ENCODE measurements around the gene KLF1.
"Not testable (repeated sequence)": the region's sequence is repeated elsewhere in the genome, so short reads cannot be mapped to it uniquely, and the experiment has no call there.

Gene KLF1

GRCh38 chr19:12866416-12867119 is 20.4 kb downstream of the KLF1 start:
- no peak for DNase-seq

GRCh38 chr19:12865746-12866415 is 21.1 kb downstream of the KLF1 start:
- no peak for DNase-seq

GRCh38 chr19:12864721-12865715 is 22.0 kb downstream of the KLF1 start:
- DNase-seq: no peak

- no peak for DNase-seq
Measured at GRCh38 chr19:12864143-12864542, 22.9 kb downstream of the KLF1 start.

- no peak for DNase-seq
Measured at GRCh38 chr19:12859546-12859945, 27.5 kb downstream of the KLF1 start.

- DNase-seq: no peak
Measured at GRCh38 chr19:12858041-12858928, 28.7 kb downstream of the KLF1 start.

GRCh38 chr19:12856653-12857052 is 30.3 kb downstream of the KLF1 start:
- DNase-seq: no peak

- DNase-seq: no peak
Measured at GRCh38 chr19:12847159-12848139, 39.6 kb downstream of the KLF1 start.

- DNase-seq: not testable (repeated sequence)
Measured at GRCh38 chr19:12846613-12847012, 40.4 kb downstream of the KLF1 start.

GRCh38 chr19:12843999-12844732 is 42.8 kb downstream of the KLF1 start:
- no peak for DNase-seq

GRCh38 chr19:12843328-12843727 is 43.7 kb downstream of the KLF1 start:
- no peak for DNase-seq

- no peak for DNase-seq
Measured at GRCh38 chr19:12842511-12842910, 44.5 kb downstream of the KLF1 start.

- DNase-seq: no peak
Measured at GRCh38 chr19:12841094-12841493, 45.9 kb downstream of the KLF1 start.

GRCh38 chr19:12840091-12841079 is 46.6 kb downstream of the KLF1 start:
- DNase-seq: no peak

GRCh38 chr19:12838886-12839756 is 47.9 kb downstream of the KLF1 start:
- no peak for DNase-seq

GRCh38 chr19:12838182-12838885 is 48.7 kb downstream of the KLF1 start, which contains the start of gene MAST1:
TSS of gene MAST1 (plus strand) at chr19:12838515. CDS start at chr19:12838573, 58 bp downstream.
- no peak for DNase-seq

- no peak for DNase-seq
Measured at GRCh38 chr19:12837225-12837624, 49.8 kb downstream of the KLF1 start.
